Measurements from ENCODE around the gene SLC37A3. TPM values are rescaled to one million over a fixed set of nuclear protein-coding genes. Genes with fewer than 3 reads are reported as not detected.

SLC37A3 gene
- total RNA-seq, 4 donors from 2014 or later, result 35.2 to 87.2 (median 52.7) TPM

DNA sequence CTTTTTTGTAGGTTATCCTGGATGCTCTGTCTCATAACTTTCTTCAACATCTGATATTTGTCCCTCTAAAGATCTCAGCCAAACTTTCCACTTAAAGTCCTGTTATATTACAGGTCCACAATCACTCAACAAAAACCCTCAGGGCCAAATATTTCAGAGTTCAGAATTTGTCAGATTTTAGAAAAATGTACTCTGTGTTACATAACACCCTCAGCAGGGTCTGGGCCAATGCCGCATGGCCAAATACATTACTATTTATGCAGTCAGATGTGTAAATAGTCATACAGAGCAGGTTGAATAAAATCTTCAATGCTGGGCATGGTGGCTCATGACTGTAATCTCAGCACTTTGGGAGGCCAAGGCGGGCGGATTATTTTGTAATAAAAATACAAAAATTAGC, 17.0 kb upstream of the SLC37A3 start:
- no peak for ATAC-seq
- Histone ChIP-seq H3K4me1 (no peaks in the 10 kb centered on the region), H3K4me3 (no peak overlapping the region), H3K36me3 (no peaks in the 10 kb centered on the region), H3K27ac (no peak overlapping the region), H3K9me3 (no peaks in the 10 kb centered on the region), H3K27me3 (peaks cover 10% of the 10 kb centered on the region)
- TF ChIP-seq EP300 (IDR thresholded peaks at IDR 0.05), result no peak
- TF ChIP-seq, protein P1, sequence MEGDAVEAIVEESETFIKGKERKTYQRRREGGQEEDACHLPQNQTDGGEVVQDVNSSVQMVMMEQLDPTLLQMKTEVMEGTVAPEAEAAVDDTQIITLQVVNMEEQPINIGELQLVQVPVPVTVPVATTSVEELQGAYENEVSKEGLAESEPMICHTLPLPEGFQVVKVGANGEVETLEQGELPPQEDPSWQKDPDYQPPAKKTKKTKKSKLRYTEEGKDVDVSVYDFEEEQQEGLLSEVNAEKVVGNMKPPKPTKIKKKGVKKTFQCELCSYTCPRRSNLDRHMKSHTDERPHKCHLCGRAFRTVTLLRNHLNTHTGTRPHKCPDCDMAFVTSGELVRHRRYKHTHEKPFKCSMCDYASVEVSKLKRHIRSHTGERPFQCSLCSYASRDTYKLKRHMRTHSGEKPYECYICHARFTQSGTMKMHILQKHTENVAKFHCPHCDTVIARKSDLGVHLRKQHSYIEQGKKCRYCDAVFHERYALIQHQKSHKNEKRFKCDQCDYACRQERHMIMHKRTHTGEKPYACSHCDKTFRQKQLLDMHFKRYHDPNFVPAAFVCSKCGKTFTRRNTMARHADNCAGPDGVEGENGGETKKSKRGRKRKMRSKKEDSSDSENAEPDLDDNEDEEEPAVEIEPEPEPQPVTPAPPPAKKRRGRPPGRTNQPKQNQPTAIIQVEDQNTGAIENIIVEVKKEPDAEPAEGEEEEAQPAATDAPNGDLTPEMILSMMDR (IDR thresholded peaks at IDR 0.05), result no peak
- TF ChIP-seq POLR2AphosphoS5 (IDR thresholded peaks at IDR 0.05), result no peak
- WGBS, 2 donors (ENCODE audit: low coverage in 1 of 2), result 83 to 91% methylated on average over 1 to 3 of the region's 3 CpGs

DNA sequence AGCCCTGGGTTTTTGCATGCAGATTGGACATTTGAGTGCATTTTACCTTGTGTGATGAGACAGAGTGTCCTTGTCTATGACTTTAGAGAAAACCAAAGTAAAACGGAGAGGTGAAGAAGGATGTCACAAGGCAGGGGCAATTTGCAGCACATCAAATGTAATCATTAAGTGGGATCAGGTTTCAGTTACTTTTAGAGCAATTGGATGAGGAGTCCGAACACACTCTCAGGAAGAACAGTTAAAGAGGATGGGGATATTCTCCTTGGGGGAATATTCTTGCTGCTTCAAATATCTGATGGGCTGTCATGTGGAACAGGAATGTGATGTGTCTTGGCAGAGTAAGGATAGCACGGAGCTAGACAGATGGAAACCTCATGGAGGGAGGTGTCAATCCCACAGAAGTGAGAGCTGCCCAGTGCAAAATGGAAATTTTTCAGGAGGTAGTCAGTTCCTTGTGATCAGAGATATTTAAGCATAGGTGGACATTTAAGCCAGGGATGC, 6.3 kb upstream of the SLC37A3 start:
- H3K27me3 ChIP-seq, result peaks cover 38% of the 10 kb centered on the region
- TF ChIP-seq POLR2A (IDR thresholded peaks at IDR 0.05) (no peak), EP300 (IDR thresholded peaks at IDR 0.05) (no peak), POLR2AphosphoS5 (IDR thresholded peaks at IDR 0.05) (no peak)
- TF ChIP-seq, protein P1 (IDR thresholded peaks at IDR 0.05), result no peak
- peaks cover 0 to 8% (median 0%) of the 10 kb centered on the region in 3 donors for H3K4me1 ChIP-seq
- no peak for ATAC-seq
- peak overlapping the region in 1 of 2 donors; percentile 33 for H3K4me3 ChIP-seq
- no peak overlapping the region for H3K27ac ChIP-seq
- no peaks in the 10 kb centered on the region for H3K36me3 ChIP-seq
- H3K9me3 ChIP-seq, result no peaks in the 10 kb centered on the region
- WGBS, 2 donors (ENCODE audit: low coverage in 1 of 2), result 32 to 80% methylated on average over 1 to 3 of the region's 3 CpGs

DNA sequence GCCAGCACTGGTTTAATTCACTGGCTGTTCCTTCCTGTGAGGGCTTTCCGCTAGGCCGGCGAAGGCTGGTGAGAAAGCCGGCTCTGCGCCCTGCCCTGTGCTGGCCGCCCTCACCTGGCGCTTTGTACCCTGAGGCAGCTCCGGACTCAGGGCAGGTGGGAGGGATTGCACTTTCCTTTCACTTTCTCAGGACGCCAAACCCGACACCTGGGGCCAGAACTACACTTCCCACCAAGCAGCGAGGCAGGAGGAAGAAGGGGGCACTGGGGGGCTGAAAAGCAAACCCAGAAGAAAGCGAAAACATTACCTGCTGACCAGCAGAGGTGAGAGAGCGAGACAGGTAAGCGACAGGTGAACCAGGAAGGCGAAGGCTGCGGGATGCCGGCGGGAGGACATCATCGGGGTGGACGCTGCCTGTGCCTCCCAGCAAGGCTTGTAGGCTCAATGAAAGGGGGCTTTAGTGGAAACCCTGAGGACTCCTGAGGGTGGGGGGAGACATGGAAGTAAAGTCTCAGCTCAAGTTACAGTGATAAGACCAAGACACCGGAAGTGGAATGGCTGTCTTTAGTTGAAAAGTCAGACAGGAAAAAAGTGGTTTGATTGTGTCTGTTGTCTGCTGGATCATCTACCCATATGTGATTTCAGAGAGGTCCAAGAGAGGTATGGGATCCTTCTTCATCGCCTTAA, 5.7 kb upstream of the SLC37A3 start, which contains the start of gene RAB19:
Gene RAB19 (plus strand): TSS at position 181 of the 687 bp plus-strand sequence. CDS start 3,589 bp downstream, outside the sequence.
- H3K9me3 ChIP-seq, result no peaks in the 10 kb centered on the region
- peak within 1 kb of the TSS in 1 of 2 donors; percentile 33 for H3K4me3 ChIP-seq
- no peak for ATAC-seq
- H3K27ac ChIP-seq, result no peak within 1 kb of the TSS
- H3K4me1 ChIP-seq, result peaks cover 0 to 8% (median 0%) of the 10 kb centered on the region in 3 donors
- 8 to 18% methylated on average over 10 to 12 of the region's 22 CpGs for WGBS, 2 donors (ENCODE audit: low coverage in 1 of 2)
- H3K36me3 ChIP-seq, result no peaks in the 10 kb centered on the region
- H3K27me3 ChIP-seq, result peaks cover 38% of the 10 kb centered on the region
- TF ChIP-seq POLR2AphosphoS5 (IDR thresholded peaks at IDR 0.05), result no peak
- TF ChIP-seq EP300 (IDR thresholded peaks at IDR 0.05), result no peak
- no peak for TF ChIP-seq POLR2A (IDR thresholded peaks at IDR 0.05)
- TF ChIP-seq, protein P1 (IDR thresholded peaks at IDR 0.05), result no peak

DNA sequence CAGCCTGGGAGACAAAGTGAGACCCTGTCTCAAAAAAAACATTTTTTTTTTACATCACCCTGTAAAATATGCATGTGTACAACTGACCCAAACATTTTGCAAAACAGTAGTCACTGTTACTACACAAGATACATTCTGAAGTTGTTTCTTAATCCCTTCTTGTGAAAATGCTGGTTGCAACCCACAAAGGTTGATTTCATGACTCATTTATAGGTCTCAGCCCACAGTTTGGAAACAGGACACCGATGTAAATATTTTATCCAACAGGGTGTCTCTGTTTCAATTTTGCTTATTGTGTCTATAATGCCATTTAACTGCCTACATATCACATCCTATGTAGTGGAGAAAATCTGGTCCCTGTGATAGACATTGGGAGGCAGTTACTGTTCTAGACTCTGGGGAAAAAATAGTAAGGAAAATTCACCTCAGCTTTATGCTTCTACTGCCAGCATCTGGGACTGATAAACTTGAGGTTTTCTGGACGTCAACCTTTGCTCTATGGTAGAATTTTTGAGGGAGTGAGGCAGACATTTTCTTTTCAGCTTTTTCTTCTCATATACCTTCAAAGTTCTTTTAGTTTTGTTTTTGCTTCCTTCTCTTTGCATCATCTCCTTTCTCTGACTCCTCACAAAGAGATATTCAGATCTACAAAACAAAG, 4.0 kb upstream of the SLC37A3 start:
- Histone ChIP-seq H3K4me1 (peaks cover 0 to 19% (median 0%) of the 10 kb centered on the region in 3 donors), H3K4me3 (no peak overlapping the region), H3K9me3 (no peaks in the 10 kb centered on the region), H3K36me3 (no peaks in the 10 kb centered on the region), H3K27me3 (peaks cover 38% of the 10 kb centered on the region), H3K27ac (no peak overlapping the region)
- 62 to 83% methylated on average over 2 of the region's 2 CpGs for WGBS, 2 donors (ENCODE audit: low coverage in 1 of 2)
- TF ChIP-seq, protein P1 (IDR thresholded peaks at IDR 0.05), result no peak
- TF ChIP-seq POLR2A (IDR thresholded peaks at IDR 0.05), result no peak
- TF ChIP-seq POLR2AphosphoS5 (IDR thresholded peaks at IDR 0.05), result no peak
- no peak for TF ChIP-seq EP300 (IDR thresholded peaks at IDR 0.05)
- no peak for ATAC-seq

Data from gastroesophageal sphincter (tissue), 4 donors.